ENCODE data around the gene TBC1D22B. TPM values are rescaled to one million over a fixed set of nuclear protein-coding genes. Genes with fewer than 3 reads are reported as not detected.
"Not testable (repeated sequence)": the region's sequence is repeated elsewhere in the genome, so short reads cannot be mapped to it uniquely, and the experiment has no call there.

The TBC1D22B gene
- total RNA-seq, 2 experiments from 2014 or later = 12.1 to 12.3 TPM

DNA sequence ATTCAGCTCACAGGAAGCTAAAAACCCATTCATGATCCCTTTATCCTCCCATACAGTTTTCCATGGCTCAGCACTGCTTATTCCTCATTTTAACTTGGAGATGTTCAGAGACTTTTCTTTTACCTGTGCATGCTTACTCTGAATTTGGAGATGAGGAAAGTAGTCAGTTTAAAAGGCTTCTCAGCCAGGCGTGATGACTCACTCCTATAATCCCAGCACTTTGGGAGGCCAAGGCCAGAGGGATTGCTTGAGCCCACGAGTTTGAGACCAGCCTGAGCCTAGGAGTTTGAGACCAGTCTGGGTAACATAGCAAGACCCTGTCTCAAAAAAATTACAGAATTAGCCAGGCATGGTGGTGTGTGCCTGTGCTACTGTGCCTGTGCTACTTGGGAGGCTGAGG is 30.7 kb downstream of the TBC1D22B start:
- CTCF ChIA-PET = no interaction called here
- POLR2A ChIA-PET = interaction anchor here (0.5 kb wide), 1 partner anchor 122 kb away, joined by 3 read pairs; no protein-coding TSS in a partner anchor
- intact Hi-C loops (cut with micrococcal nuclease) = no loop called here
- Mint-ChIP-seq H3K4me3 (no peak overlapping the region), H3K9me3 (no peaks in the 10 kb centered on the region), H3K27me3 (no peaks in the 10 kb centered on the region), H3K36me3 (ENCODE audit: low read depth) (peaks cover 47% of the 10 kb centered on the region), H3K4me1 (ENCODE audit: low read depth) (peaks cover 20% of the 10 kb centered on the region), H3K27ac (no peak overlapping the region)
- ATAC-seq (no peak), DNase-seq (no peak)
- TF ChIP-seq, protein P1, sequence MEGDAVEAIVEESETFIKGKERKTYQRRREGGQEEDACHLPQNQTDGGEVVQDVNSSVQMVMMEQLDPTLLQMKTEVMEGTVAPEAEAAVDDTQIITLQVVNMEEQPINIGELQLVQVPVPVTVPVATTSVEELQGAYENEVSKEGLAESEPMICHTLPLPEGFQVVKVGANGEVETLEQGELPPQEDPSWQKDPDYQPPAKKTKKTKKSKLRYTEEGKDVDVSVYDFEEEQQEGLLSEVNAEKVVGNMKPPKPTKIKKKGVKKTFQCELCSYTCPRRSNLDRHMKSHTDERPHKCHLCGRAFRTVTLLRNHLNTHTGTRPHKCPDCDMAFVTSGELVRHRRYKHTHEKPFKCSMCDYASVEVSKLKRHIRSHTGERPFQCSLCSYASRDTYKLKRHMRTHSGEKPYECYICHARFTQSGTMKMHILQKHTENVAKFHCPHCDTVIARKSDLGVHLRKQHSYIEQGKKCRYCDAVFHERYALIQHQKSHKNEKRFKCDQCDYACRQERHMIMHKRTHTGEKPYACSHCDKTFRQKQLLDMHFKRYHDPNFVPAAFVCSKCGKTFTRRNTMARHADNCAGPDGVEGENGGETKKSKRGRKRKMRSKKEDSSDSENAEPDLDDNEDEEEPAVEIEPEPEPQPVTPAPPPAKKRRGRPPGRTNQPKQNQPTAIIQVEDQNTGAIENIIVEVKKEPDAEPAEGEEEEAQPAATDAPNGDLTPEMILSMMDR (IDR thresholded peaks at IDR 0.05) = no peak

DNA sequence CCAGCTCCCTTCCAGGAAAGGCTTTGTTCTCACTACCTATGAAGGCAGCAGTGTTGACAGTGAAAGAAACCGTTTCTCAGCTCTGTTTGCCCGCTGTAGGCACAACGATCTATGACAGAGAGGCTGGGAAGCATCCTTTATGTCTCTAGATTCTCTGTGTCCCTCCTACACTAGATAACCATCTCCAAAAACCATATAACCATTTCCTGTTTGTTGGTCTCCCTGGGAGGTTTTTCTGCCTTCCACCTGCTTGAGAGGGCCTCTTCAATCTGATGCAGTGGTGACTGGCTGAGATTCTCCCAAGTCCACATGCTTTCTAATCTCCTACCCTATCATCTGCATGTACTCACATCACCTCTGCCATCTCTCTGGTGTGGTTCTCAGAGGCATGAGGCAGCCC is 32.4 kb downstream of the TBC1D22B start:
- peak overlapping the region; percentile 44 for H3K27ac Mint-ChIP-seq
- no peaks in the 10 kb centered on the region for H3K9me3 Mint-ChIP-seq
- POLR2A ChIA-PET = interaction anchor here (0.6 to 1.2 kb wide), 6 partner anchors 9 to 581 kb away, joined by 3 to 4 read pairs (median 3); no protein-coding TSS in a partner anchor
- no peak overlapping the region for H3K4me3 Mint-ChIP-seq
- TF ChIP-seq, protein P1 (IDR thresholded peaks at IDR 0.05) = no peak
- peaks cover 45% of the 10 kb centered on the region for H3K36me3 Mint-ChIP-seq (ENCODE audit: low read depth)
- H3K4me1 Mint-ChIP-seq (ENCODE audit: low read depth) = peaks cover 20% of the 10 kb centered on the region
- ATAC-seq = peak; percentile 86
- intact Hi-C loops (cut with micrococcal nuclease) = no loop called here
- peak; percentile 43 for DNase-seq
- no peaks in the 10 kb centered on the region for H3K27me3 Mint-ChIP-seq
- CTCF ChIA-PET = interaction anchor here (0.9 to 1.6 kb wide), 3 partner anchors 14 to 268 kb away, joined by 4 to 5 read pairs (median 4); no protein-coding TSS in a partner anchor

DNA sequence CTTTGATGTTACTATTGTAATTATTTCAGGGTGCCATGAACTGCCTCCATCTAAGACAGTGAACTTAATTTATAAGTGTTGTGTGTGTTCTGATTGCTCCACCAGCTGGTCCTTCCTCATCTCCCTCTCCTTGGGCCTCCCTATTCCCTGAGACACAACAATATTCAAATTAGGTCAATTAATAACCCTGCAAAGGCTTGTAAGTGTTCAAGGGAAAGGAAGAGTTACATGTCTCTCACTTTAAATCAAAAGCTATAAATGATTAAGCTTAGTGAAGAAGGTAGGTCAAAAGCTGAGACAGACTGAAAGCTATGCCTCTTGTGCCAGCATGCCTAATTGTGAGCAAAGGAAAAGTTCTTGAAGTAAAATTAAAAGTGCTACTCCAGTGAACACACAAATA is 35.9 kb downstream of the TBC1D22B start:
- H3K4me1 Mint-ChIP-seq (ENCODE audit: low read depth) = peaks cover 14% of the 10 kb centered on the region
- intact Hi-C loops (cut with micrococcal nuclease) = no loop called here
- POLR2A ChIA-PET = no interaction called here
- TF ChIP-seq, protein P1 (IDR thresholded peaks at IDR 0.05) = no peak
- H3K9me3 Mint-ChIP-seq = no peaks in the 10 kb centered on the region
- no peak overlapping the region for H3K27ac Mint-ChIP-seq
- CTCF ChIA-PET = interaction anchor here (0.5 to 3.3 kb wide), 5 partner anchors 11 to 852 kb away, joined by 3 to 12 read pairs (median 6); no protein-coding TSS in a partner anchor
- DNase-seq = no peak
- H3K4me3 Mint-ChIP-seq = no peak overlapping the region
- peaks cover 47% of the 10 kb centered on the region for H3K36me3 Mint-ChIP-seq (ENCODE audit: low read depth)
- no peaks in the 10 kb centered on the region for H3K27me3 Mint-ChIP-seq
- no peak for ATAC-seq

DNA sequence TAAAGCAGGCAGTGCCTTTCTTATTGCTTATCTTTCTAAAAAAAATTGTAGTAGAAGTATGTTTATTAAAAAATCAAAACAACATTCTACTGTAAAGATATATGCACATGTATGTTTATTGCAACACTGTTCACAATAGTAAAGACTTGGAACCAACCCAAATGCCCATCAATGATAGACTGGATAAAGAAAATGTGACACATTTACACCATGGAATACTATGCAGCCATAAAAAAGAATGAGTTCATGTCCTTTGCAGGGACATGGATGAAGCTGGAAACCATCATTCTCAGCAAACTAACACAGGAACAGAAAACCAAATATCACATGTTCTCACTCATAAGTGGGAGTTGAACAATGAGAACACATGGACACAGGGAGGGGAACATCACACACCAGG is 40.1 kb downstream of the TBC1D22B start:
- POLR2A ChIA-PET = interaction anchor here (1.0 kb wide), 1 partner anchor 69 kb away, joined by 3 read pairs; no protein-coding TSS in a partner anchor
- not testable (repeated sequence) for H3K4me1 Mint-ChIP-seq (ENCODE audit: low read depth)

DNA sequence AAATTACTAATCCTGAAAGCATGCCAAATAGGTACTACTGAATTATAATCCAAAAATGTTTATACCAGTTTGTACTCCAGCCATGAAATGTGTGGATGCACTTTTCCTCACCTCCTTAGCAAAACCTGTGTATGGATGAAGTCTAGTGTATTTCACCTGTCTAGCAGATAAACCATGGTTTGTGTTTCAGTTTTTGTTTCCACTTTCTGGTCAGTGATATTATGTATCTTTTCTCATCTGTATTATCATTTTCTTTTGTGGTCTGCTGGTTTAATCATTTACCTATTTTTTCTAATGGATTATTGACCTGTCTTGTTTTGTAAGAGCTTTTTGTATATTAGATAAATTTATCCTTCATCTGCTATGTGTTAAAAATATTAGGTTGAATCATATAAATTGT is 41.4 kb downstream of the TBC1D22B start:
- ATAC-seq (no peak), DNase-seq (no peak)
- Mint-ChIP-seq H3K4me1 (ENCODE audit: low read depth) (no peaks in the 10 kb centered on the region), H3K27ac (no peak overlapping the region), H3K36me3 (ENCODE audit: low read depth) (peaks cover 21% of the 10 kb centered on the region), H3K27me3 (no peaks in the 10 kb centered on the region), H3K9me3 (no peaks in the 10 kb centered on the region), H3K4me3 (no peak overlapping the region)
- intact Hi-C loops (cut with micrococcal nuclease) = no loop called here
- TF ChIP-seq, protein P1 (IDR thresholded peaks at IDR 0.05) = no peak
- ChIA-PET CTCF (interaction anchor here (0.7 to 5.1 kb wide), 3 partner anchors 12 to 27 kb away, joined by 3 to 27 read pairs (median 9); no protein-coding TSS in a partner anchor), POLR2A (interaction anchor here (0.8 to 1.1 kb wide), 2 partner anchors 9 to 10 kb away, joined by 3 to 4 read pairs; no protein-coding TSS in a partner anchor)

More for the DNA sequence above, 40.1 kb downstream of the TBC1D22B start:
- CTCF ChIA-PET = interaction anchor here (1.2 to 5.1 kb wide), 3 partner anchors 18 to 40 kb away, joined by 3 to 27 read pairs (median 9); partner anchors contain the start of genes TBC1D22B and TMEM217
- H3K9me3 Mint-ChIP-seq; H3K27me3 Mint-ChIP-seq; DNase-seq; H3K27ac Mint-ChIP-seq; H3K4me3 Mint-ChIP-seq; ATAC-seq; intact Hi-C loops (cut with micrococcal nuclease): not testable (repeated sequence)
- H3K36me3 Mint-ChIP-seq (ENCODE audit: low read depth) = peaks cover 29% of the 10 kb centered on the region
